ENCODE data around the gene MAPKAP1.

DNA sequence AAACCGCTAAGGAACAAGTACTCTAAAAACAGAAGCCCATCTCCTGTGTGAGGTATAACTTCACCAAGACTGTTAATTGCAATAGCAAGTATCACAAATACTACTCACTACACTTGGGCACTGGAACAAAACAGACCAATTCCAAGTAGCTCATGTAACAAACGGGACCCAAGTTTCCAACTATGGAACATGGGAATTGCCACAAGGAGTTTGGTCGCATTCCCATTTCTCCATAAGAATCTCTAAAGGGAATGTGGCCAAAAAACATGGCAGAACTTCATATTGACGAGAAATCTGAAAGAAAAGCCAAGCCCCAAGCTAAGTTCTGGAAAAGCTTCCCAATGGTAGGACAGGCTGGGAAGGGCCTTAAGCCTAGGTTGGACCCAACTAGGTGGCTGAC lies 162.5 kb downstream of the MAPKAP1 start:
- TF ChIP-seq POLR2A (IDR thresholded peaks at IDR 0.05; ENCODE audit: extremely low read depth, insufficient read length), result no peak
- TF ChIP-seq, protein P1, sequence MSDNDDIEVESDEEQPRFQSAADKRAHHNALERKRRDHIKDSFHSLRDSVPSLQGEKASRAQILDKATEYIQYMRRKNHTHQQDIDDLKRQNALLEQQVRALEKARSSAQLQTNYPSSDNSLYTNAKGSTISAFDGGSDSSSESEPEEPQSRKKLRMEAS (IDR thresholded peaks at IDR 0.05; ENCODE audit: low read depth, low read length), result no peak

All from NB4 (cell line).